ENCODE results near the gene MRPL36.

DNA sequence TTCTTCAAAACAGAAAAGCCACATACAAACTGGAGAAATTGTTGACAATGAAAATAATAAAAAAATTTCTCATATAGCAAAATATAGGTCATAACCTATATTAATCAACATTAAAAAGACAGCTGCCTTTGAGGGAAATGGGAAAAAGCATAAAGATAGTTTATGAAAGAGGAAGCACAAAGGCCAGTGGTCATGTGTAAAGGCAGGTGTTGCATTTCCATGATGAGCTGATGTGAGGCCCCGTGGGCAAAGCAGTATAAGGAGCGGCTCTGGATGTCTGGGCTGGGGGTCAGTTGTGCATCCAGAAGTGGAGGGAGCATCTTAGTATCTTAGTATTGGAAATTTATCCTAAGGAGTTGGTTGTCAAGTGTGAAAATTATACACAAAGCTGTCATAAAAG lies 19.8 kb upstream of the MRPL36 start:
- TF ChIP-seq EZH2 (IDR thresholded peaks at IDR 0.05; ENCODE audit: low read depth, unreplicated experiment), result no peak
- TF ChIP-seq NANOG (IDR thresholded peaks at IDR 0.05; ENCODE audit: borderline replicate concordance), result no peak
- TF ChIP-seq CTCF (conservative IDR thresholded peaks at IDR 0.05; ENCODE audit: low read depth in 2 of 2), result no peak
- TF ChIP-seq POLR2AphosphoS5 (IDR thresholded peaks at IDR 0.05; ENCODE audit: low read depth), result no peak
- TF ChIP-seq JUNB (IDR thresholded peaks at IDR 0.05; ENCODE audit: unreplicated experiment), result no peak

All from GM23338 (cell line).